ENCODE results near the gene FGD3. TPM values are rescaled to one million over a fixed set of nuclear protein-coding genes. Genes with fewer than 3 reads are reported as not detected.

Gene FGD3
- polyA plus RNA-seq, 1 donor (not counting 4 experiments of a cell fraction or from before 2014, with no cell fraction given) = 0.21 TPM

- DNase-seq (ENCODE audit: low read depth, low spot score) (no peak), FAIRE-seq (no peak)
- H3K4me3 ChIP-seq (ENCODE audit: control insufficient read depth in 2 of 3, extremely low read depth in 1 of 3, insufficient read depth in 2 of 3, low read depth in 1 of 3, low read length in 3 of 3) = no peak overlapping the region
- no peak overlapping the region for H3K4me2 ChIP-seq (ENCODE audit: control insufficient read depth, extremely low read depth, insufficient read depth, low read depth, low read length)
- no peaks in the 10 kb centered on the region for H3K79me2 ChIP-seq (ENCODE audit: control insufficient read depth, insufficient read depth, low read length)
- H3K9me1 ChIP-seq (ENCODE audit: control insufficient read depth, extremely low read depth, insufficient read depth, low read length) = no peaks in the 10 kb centered on the region
- H3K4me1 ChIP-seq (ENCODE audit: control insufficient read depth, extremely low read depth, insufficient read depth, low read length) = no peaks in the 10 kb centered on the region
- H4K20me1 ChIP-seq (ENCODE audit: control insufficient read depth, extremely low read depth, insufficient read depth, low read length) = no peaks in the 10 kb centered on the region
- H3K9ac ChIP-seq (ENCODE audit: control insufficient read depth, extremely low read depth, insufficient read depth, low read length) = no peak overlapping the region
- H3K27ac ChIP-seq (ENCODE audit: control insufficient read depth, insufficient read depth, low read length) = no peak overlapping the region
- H3K9me3 ChIP-seq (ENCODE audit: control insufficient read depth, low read depth, low read length) = no peaks in the 10 kb centered on the region
- peaks cover 25% of the 10 kb centered on the region for H3K27me3 ChIP-seq (ENCODE audit: control insufficient read depth, extremely low read depth, insufficient read depth, low read length)
- dilution Hi-C loops (cut with MboI; ENCODE audit: extremely low pct_ligation_motif_present, low sequenced_read_pairs) = no loop called here
- no peaks in the 10 kb centered on the region for H3K36me3 ChIP-seq (ENCODE audit: control insufficient read depth in 2 of 2, extremely low read depth in 1 of 2, insufficient read depth in 2 of 2, low read length in 2 of 2)
- TF ChIP-seq EZH2 (IDR thresholded peaks at IDR 0.05; ENCODE audit: low read length) = no peak
- no peak overlapping the region for H2AFZ ChIP-seq (ENCODE audit: control insufficient read depth, low read length)
These were observed 117.2 kb downstream of the FGD3 start for GRCh38 chr9:93064392-93065134.

- no peak for TF ChIP-seq EZH2 (IDR thresholded peaks at IDR 0.05; ENCODE audit: low read length)
- TF ChIP-seq CTCF (optimal IDR thresholded peaks at IDR 0.05 in 1 of 3, IDR thresholded peaks at IDR 0.05 in 1 of 3, conservative IDR thresholded peaks at IDR 0.05 in 1 of 3; ENCODE audit: extremely low read depth in 1 of 3, insufficient read depth in 2 of 3, low read length in 3 of 3) = no peak
- FAIRE-seq = no peak
- no peaks in the 10 kb centered on the region for H3K9me1 ChIP-seq (ENCODE audit: control insufficient read depth, extremely low read depth, insufficient read depth, low read length)
- no peak overlapping the region for H3K9ac ChIP-seq (ENCODE audit: control insufficient read depth, extremely low read depth, insufficient read depth, low read length)
- H3K27ac ChIP-seq (ENCODE audit: control insufficient read depth, insufficient read depth, low read length) = no peak overlapping the region
- H3K79me2 ChIP-seq (ENCODE audit: control insufficient read depth, insufficient read depth, low read length) = no peaks in the 10 kb centered on the region
- no peaks in the 10 kb centered on the region for H3K36me3 ChIP-seq (ENCODE audit: control insufficient read depth in 2 of 2, extremely low read depth in 1 of 2, insufficient read depth in 2 of 2, low read length in 2 of 2)
- no peaks in the 10 kb centered on the region for H4K20me1 ChIP-seq (ENCODE audit: control insufficient read depth, extremely low read depth, insufficient read depth, low read length)
- no peaks in the 10 kb centered on the region for H3K9me3 ChIP-seq (ENCODE audit: control insufficient read depth, low read depth, low read length)
- dilution Hi-C loops (cut with MboI; ENCODE audit: extremely low pct_ligation_motif_present, low sequenced_read_pairs) = no loop called here
- H3K4me3 ChIP-seq (ENCODE audit: control insufficient read depth in 2 of 3, extremely low read depth in 1 of 3, insufficient read depth in 2 of 3, low read depth in 1 of 3, low read length in 3 of 3) = no peak overlapping the region
- H3K4me1 ChIP-seq (ENCODE audit: control insufficient read depth, extremely low read depth, insufficient read depth, low read length) = no peaks in the 10 kb centered on the region
- no peak for DNase-seq (ENCODE audit: low read depth, low spot score)
- no peak overlapping the region for H3K4me2 ChIP-seq (ENCODE audit: control insufficient read depth, extremely low read depth, insufficient read depth, low read depth, low read length)
- no peak overlapping the region for H2AFZ ChIP-seq (ENCODE audit: control insufficient read depth, low read length)
- peaks cover 19% of the 10 kb centered on the region for H3K27me3 ChIP-seq (ENCODE audit: control insufficient read depth, extremely low read depth, insufficient read depth, low read length)
These were observed 117.9 kb downstream of the FGD3 start for GRCh38 chr9:93065135-93065720.

Measured in keratinocyte (primary cell).